Activated T-helper 9 cell treated with anti-CD3 and anti-CD28 coated beads, Interleukin-2, amount 50 U/mL, for 16 hours (primary cell): ENCODE data around the gene ACSS1.

Source experiments
- DNase-seq: peaks from one replicate; pipeline ENCODE4 v3.0.0-alpha.2; 2020; ENCODE audit warnings: low read depth

Gene ACSS1

DNA sequence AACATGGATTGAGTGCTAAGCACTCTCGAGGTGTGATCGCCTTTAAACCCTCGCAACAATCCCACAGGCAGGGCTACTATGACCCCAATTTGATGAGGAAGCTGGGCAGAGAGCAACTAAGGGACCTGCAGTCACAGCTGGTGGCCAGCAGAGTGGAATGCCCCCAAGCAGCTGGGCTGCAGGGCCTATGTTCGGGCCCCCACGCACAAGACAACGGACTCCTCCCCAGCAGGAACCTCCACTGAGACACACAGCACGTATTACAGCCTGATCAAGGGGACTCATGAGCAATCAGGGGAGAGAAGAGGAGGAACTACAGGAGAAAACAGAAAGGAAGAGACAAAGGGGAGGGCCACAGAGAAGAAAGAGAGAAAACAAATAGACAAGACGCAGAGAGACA lies 87.2 kb downstream of the ACSS1 start:
- DNase-seq = no peak

DNA sequence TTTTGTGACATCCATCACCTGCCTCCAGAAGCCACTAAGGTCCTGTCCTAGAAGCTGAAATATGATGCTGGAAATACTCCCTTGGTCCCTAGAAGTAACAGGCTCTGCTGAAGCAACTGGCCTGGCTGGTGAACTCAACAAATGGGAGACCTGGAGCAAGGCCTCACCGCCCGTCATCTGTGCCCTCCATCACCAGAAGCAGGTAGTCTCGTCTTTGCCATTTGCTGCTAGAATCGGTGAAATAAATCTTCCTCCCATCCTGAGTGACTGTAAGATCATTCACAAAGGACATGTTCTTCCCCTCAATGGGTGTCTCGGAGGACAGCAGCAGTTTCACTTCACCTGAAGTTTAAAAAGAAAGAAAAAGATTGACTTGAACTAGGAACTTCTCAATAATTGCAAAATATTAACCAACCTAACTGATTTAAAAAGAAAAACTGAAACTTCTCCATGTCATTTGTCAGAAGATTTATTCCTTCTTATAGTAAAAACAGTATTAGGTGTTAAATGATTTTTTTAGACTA lies 87.8 kb downstream of the ACSS1 start:
- DNase-seq = no peak

DNA sequence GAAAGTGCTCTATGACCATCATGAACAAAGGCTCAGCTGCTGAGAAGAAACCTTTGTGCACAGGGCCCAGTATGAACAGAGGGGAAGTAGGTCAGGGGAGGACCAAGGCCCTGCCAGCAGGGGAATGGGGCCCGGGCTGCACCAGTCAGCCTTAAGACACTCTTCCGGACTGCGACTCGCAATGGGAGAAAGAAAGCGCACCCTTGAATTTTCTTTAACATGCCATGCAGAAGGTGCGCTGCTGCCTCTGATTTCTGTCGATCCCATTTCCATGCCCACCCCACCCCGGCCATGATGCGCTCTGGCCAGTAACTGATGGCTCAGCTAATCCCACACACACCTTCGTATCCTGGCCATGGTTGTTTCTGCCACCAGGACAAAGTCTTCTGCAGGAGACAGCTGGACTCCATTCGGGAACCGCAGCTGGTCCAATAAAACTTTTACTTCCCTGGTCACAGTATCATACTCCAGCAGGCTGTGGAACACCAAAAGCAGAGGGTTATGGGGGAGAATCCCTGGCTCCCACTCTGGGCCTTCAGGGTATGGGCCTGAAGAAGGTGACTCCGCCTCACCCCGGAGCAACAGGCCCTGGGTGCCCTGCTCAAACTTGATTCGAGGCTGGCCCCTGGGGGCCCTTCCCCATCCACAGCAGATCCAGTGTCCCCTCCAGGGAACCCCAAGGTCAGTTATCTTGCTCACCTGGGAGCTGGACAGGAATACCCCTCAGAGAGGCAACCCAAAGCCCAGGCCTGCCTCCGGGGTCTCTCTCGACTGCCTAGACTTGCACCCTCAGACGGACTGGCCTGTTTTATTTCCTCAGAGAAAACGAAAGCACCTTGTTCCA lies 88.5 kb downstream of the ACSS1 start:
- no peak for DNase-seq

DNA sequence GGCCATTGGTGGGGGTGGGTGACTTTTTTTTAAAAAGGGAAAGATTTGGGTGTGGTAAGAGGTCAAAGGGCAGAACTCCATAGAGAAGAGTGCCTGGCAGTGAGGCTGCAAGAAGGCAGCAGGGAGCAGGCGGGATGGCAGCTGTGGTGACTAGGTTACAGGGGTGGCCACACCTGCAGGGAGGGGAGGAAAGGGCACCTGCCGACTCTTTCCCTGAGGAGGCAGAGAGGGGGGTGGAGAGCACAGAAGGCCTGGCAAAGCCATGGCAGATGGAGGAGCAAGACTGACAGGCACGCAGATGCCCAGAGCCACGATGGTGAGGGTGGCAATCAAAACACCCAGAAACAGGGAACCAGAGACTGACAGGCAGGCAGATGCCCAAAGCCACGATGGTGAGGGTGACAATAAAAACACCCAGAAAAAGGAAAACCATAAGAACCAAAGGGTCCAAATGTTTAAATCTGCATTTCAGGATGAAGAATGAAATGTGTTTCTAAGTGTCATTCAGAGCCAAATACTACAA lies 89.6 kb downstream of the ACSS1 start:
- no peak for DNase-seq

DNA sequence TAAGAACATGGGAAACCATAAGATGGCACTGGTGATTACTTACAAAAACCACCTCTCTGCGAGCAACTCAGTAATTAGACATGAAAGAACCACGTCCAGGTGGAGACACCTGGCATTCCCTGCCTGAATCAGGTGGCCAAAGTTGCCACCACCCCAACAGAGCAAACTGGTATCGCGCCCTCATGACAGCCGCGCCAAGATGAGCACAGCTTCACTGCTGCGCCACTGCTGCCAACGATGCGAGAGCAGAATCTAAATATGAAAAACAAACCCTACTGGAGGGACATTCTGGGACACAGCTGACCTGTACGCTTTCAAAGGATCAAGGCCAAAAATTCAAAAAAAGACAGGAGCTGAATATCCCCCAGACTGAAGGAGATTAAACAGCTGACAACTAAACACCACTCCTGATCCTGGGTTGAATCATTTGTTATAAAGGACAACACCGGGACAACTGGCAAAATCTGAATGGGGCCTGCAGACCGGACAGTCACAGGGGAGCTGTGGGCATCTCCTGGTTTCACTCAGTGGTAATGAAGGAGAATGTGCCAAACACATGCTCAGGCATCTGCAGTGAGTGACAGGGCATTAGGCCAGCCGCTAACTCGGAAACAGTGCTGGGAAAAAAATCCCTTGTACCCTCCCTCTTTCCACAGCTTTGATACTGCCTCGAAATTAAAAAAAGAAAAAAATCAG lies 91.5 kb downstream of the ACSS1 start:
- no peak for DNase-seq

DNA sequence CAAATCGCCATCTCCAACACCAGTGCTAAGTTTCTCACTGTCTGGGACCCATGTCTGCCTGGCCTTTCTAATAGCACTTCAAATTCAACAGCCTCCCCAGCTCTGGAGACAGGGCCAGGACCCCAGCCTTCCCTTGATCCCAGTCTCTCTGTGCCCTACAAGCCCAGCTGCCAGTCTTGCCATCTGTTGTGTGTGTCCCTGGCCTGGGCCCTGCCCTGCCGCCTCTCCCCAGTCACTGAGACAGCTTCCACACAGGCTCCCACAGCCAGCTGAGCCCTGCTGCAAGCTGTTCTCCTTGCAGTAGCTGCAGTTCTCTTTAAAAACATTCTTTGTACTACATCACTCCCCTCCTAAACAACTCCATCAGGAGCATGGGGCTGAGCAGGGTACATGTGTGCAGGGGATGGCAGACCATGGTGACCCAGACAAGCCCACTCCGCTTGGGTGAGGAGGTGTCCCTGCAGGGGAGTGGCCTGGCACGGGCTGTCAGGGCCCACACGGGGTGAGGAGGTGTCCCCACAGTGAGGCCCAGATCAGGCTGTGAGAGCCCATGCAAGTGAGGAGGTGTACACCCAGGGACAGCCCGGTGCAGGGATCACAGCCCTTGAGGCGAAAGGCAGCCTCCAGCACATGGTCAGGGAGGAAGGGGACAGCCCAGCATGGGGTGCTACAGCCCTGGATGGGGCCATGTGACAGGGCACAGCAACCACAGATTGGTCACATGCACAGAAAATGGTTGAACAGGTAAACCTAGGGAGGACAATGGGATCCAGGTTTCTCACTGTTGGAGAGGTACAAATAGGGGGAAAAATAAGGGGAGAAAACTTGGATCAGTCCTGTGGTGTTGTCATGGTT lies 92.6 kb downstream of the ACSS1 start:
- no peak for DNase-seq

DNA sequence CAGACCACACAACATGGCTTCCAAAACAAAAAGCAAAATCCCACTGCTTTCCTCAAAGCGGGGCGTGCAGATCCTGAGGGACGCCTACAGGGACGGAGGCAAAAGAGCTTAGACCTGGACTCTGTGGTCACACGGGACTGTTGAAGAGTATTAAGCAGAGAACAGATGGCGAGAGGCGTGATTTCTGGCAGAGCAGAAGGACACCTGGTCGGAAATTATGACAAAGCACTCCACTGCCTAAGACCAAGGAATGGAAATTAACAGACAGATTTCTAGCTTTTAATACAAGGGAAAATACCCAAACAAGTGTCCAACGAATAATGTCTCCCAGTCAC lies 93.5 kb downstream of the ACSS1 start:
- no peak for DNase-seq

DNA sequence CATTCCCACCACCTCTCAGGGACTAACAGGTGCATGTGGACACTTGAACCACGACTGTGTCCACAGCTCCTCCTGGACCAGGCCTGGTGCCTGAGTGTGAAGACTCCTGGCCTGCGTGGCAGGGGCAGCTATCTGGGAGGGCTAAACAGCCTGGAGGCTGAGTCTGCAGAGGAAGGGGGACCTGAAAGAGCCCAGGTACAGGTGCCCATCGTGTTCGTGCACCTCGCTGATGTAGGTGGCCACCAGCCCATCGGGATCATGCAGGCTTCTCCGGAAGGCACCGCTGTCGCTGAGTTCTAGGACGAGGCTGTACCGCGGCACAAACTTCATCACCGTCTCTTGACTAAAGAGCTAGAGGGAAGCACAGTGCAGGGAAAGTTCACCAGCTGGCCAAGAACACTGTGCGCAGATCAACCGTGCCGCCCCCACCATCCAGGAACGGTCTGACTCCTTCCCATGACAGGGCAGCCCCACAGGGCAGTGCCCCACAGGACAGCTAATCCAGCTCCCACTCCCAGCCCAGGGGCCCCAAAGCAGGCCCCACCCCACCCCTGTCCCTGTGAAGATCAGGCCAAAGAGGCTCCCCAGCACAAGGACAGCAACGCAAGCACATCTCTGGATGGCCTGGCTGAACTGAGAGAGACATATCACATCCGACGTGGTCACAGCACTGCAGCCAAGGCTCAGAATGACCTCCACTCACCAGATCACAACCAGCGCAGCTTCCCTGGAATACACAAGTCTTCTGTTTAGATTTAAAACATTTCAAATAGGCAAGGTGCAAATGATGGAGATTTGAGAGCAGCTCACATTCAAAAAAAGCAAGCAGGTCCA lies 94.0 kb downstream of the ACSS1 start:
- DNase-seq = no peak

DNA sequence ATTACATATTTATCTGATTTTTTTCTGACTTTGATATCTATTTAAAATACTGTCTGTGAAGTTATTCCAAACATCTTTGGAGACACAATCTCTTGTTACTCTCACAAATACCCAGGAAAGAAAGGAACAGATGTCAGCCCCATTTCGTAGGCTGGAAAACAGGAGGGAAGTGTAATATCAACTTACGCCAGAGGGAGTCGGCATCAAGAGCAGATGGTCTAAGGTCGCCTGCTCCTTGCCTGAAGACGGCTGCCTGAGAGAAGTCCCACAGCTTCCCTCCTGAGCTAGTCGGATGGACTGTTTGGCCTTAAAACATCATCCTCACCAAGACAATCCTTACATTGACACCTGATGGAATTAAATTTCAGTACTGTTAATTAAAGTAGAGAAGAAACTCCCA lies 95.4 kb downstream of the ACSS1 start:
- no peak for DNase-seq

DNA sequence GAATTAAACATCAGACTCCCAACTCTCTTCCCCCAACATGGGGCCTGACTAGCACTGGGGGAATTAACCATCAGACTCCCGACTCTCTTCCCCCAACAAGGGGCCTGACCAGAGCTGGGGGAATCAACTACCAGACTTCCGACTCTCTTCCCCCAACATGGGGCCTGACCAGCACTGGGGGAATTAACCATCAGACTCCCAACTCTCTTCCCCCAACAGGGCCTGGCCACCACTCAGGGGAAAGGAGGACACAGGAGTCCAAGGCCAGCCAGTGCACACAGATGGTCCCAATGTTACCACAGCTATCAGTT lies 95.8 kb downstream of the ACSS1 start:
- no peak for DNase-seq

DNA sequence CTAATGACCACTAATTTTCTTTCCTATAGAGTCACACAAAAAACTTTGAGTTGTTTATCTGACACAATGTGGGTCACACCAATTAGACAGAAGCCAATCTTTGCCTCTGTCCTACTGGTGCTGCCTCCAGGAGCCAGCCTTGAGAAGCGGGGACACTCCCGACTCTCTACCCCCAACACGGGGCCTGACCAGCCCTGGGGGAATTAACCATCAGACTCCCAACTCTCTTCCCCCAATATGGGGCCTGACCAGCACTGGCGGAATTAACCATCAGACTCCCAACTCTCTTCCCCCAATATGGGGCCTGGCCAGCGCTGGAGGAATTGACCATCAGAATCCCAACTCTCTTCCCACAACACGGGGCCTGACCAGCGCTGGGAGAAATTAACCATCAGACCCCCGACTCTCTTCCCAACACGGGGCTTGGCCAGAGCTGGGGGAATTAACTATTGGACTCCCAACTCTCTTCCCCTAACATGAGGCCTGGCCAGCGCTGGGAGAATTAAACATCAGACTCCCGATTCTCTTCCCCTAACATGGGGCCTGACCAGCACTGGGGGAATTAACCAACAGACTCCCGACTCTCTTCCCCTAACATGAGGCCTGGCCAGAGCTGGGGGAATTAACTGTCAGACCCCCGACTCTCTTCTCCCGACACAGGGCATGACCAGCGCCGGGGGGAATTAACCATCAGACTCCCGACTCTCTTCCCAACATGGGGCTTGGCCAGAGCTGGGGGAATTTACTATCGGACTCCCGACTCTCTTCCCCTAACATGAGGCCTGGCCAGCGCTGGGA lies 96.4 kb downstream of the ACSS1 start:
- no peak for DNase-seq

DNA sequence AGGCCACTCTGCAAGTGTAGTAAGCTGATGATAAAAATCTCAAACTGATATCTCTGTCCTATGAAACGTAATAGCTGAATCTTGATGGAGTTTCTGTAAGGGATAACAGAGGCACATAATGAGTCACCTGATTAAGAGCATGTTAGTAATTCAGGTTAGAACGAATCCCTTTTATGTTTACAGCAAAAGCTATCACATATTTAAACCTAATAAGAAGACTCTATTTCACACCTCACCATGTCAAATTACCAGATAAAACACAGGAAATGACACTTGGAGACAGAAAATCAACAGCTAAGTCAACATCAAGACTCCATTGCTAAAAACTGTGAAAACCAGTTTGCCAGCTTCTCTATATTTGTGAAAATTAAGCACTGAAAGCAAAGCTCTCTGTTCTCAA lies 97.1 kb downstream of the ACSS1 start:
- no peak for DNase-seq

DNA sequence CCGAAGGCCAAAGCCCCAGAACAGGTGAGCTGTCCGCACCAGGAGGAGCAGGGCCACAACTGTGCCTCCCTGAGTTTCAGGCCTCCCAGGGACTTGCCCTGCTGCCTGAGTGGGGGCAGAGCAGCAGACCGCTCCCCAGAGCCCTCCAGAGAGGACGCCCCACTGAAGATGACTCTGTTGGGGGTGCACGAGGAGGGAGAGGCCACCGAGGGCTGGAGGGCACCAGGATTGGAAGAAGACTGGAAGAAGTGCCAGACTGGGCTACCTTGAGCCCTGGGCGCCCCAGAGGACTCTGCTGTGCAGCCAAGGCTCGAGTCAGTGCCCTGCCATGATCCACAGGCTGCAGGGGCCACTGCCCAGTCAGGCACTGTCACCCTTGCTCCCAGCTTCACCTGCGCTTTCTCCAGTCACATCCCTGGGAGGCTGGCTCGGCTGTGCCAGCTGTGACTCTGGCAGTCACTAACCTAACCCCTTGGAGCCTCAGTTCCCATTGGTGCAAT lies 97.6 kb downstream of the ACSS1 start:
- no peak for DNase-seq

DNA sequence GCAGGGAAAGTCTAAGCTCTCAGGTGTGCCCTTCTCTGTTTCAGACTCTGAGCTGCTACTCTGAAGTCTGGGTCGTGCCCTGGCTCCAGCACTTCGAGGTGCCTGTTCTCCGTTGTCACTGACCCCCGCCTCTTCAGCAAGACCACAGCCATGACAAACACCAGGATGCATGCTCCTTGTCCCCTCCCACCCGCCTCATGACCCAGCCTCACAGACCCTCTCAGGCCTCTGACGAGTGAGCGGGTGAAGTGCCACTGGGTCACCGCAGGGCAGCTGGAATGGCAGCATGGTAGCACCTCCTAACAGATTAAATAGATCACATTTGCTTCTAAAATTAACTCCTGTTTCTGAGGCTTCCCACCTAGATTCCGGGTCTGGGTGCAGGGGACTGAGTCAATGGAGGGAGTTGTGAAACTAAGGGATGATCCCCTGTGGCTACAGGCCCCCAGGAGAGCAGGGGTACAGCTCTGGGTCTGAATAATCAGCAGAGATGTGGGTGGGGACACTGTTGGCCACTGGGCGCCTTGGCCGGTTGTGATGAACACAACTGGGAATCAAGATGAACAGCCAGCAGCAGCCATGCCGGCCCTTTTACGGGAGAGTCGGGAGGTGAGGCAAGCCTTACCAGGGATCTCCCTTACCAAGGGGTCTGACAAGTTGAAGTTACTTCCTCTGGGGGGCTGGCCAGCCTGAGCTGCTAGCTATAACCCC lies 98.2 kb downstream of the ACSS1 start:
- DNase-seq = no peak

DNA sequence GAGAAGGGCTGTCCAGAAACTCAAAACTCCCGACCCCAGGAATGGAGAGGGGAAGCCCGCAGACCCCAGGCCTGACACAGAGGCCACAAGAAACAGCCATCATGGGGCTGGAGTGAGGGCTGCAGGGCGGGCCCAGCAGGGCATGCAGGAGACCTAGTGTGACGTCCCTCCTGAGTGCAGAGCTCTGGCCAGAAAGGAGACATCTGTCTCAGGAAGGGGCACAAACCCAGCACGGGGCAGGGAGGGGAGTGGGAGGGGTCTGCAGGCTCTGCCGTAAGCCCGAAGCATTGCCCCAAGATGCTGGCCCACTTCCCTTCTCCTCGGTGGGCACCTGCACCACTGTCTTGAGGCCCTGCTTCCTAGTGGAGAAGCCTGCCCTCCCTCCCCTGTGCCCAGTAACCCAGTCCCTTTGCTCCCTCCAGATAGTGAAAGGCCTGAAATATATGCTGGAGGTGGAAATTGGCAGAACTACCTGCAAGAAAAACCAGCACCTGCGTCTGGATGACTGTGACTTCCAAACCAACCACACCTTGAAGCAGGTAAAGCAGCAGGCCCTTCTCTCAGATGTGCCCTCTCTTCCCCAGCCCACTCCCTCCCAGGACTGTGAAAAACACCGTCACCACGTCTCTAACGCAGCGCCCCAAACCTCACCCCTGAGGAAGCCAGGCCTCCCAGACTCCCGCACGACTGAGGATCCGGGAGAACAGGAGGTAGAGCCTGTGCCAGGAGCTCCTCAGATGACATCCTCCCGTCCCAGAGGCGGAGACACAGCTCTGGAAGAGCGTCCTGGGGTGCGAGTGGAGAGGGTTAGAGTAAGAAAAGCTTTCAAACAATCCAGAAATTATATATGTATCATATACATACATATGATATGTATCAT lies 99.2 kb downstream of the ACSS1 start:
- DNase-seq = no peak

DNA sequence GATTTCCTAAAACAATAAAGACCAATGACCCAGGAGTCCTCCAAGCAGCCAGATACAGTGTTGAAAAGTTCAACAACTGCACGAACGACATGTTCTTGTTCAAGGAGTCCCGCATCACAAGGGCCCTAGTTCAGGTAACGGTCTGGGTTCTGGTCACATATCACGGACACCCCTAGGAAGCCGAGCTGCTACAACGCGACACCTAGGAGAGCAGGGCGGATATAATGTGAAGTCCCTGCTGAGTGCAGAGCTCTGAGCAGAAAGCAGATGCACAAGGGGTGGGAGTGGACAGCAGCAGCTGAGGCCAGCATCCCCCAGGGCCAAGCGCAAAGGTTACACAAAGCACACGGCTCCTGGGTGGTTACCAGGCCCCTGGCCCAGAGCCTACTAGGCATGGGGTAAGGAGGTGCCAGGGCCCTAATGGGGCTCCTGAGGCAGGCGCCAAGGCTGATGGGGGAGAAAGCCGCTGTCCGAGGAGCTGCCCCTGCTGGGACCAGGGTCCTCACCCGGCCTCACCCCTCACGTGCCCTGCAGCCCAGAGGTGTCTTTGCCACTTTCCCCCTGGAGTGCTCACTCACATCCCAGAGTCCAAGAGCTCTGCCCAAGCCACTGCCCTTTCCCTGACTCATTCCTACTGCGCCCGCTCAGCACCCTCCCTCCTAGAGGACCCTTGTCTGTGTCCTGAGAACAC lies 100.5 kb downstream of the ACSS1 start:
- DNase-seq = no peak
